GM12874 (cell line): ENCODE data around the gene PLA2G6.

Experiments used
- CTCF ChIP-seq: IDR thresholded peaks from 2 replicates; pipeline ENCODE4 v1.5.1; 2011; ENCODE audit warnings: low read depth, mild to moderate bottlenecking, control low read depth, low read length, moderate library complexity; ENCODE audit not compliant: insufficient read depth

Gene PLA2G6

GRCh38 chr22:38187413-38188212 is 6.0 kb upstream of the PLA2G6 start:
- no peak for TF ChIP-seq CTCF

- TF ChIP-seq CTCF, result no peak
Measured at GRCh38 chr22:38186429-38186828, 4.8 kb upstream of the PLA2G6 start.

- TF ChIP-seq CTCF, result no peak
Measured at GRCh38 chr22:38184788-38185187, 3.2 kb upstream of the PLA2G6 start.

GRCh38 chr22:38180841-38181452 is 683 bp downstream of the PLA2G6 start:
- no peak for TF ChIP-seq CTCF

- TF ChIP-seq CTCF, result no peak
Measured at GRCh38 chr22:38177926-38178604, 3.6 kb downstream of the PLA2G6 start.

GRCh38 chr22:38177044-38177443 is 4.6 kb downstream of the PLA2G6 start:
- no peak for TF ChIP-seq CTCF

- no peak for TF ChIP-seq CTCF
Measured at GRCh38 chr22:38176170-38176741, 5.4 kb downstream of the PLA2G6 start.
